HAP-1 (cell line): ENCODE results near the gene CDK6.
"Not testable (repeated sequence)": the region's sequence is repeated elsewhere in the genome, so short reads cannot be mapped to it uniquely, and the experiment has no call there.

Source experiments
- DNase-seq, 2 experiments: peaks; one replicate each; pipeline ENCODE4 v3.0.0-alpha.2; 2016 to 2020; ENCODE audit warnings: low spot score in 2 of 2
- H3K27me3 ChIP-seq: fragments of 250-450 bp; sonication (Bioruptor Pico); 2 replicates; pipeline ENCODE4 v1.5.1; 2020; ENCODE audit warnings: low read depth, mild to moderate bottlenecking, moderate library complexity
- H3K36me3 ChIP-seq: fragments of 250-450 bp; sonication (Bioruptor Pico); replicated peaks from 2 replicates; pipeline ENCODE4 v1.5.1; 2020; ENCODE audit warnings: mild to moderate bottlenecking
- H3K4me1 ChIP-seq: fragments of 250-450 bp; sonication (Bioruptor Pico); 2 replicates; pipeline ENCODE4 v1.5.1; 2020; ENCODE audit warnings: mild to moderate bottlenecking
- H3K4me3 ChIP-seq: fragments of 250-450 bp; sonication (Bioruptor Pico); 2 replicates; pipeline ENCODE4 v1.5.1; 2020; ENCODE audit warnings: mild to moderate bottlenecking, moderate library complexity
- H3K9me3 ChIP-seq: fragments of 250-450 bp; sonication (Bioruptor Pico); 2 replicates; pipeline ENCODE4 v1.5.1; 2020; ENCODE audit warnings: mild to moderate bottlenecking, moderate library complexity
- in situ Hi-C: fragments of 300-500 bp; cut with MboI; formaldehyde crosslinking; loops from 3 replicates; pipeline ENCODE4 v1.14.3; 2020; ENCODE audit warnings: low sequenced_read_pairs, inconsistent platforms, mixed read lengths

The CDK6 gene

DNA sequence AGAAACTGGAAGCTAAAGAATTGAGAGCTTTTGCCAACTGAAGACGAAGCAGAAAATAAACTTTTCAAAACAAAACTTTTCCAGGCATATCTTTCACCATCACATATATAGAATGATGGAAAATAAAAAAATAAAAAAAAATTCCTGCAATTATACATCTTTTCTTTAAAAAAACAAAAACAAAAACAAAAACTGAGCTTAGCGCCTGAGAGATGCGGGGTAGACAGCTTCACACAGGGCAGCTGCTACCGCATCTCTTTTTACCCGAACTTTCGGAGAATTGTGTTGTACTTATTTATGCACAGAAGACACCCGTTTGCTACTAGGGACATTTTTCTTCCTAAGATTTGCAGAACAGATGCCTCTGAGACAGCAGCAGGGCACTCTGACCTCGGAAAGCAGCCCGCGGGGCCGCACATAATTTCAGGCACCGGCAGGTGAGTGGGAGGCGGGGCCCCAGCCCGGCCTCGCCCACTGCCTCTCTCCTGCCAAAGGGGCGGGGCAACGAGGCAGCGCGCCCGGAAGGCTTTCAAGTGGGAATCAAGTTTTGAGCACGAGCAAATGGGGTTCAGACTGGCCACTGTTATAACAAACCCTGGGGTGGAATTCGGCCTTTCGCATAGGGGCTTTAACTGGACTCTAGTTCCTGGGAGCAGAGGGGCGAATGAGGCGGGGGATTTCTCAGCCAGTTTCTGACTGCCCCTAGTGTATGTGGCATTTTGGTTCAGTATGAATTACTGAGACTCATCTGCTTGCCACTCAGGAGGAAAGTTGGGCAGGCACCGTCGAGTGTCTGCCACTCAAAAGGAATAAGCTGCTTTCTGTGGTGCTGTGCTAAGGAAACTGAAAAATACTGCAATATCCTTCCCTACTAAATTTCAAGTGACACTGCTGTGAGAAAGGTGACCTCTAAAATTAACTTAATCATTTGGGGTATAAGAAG is 227.7 kb downstream of the CDK6 start:
- H3K4me1 ChIP-seq = no peaks in the 10 kb centered on the region
- H3K36me3 ChIP-seq = no peaks in the 10 kb centered on the region
- no peaks in the 10 kb centered on the region for H3K27me3 ChIP-seq
- in situ Hi-C loops = no loop called here
- H3K9me3 ChIP-seq = no peaks in the 10 kb centered on the region
- no peak overlapping the region for H3K4me3 ChIP-seq
- no peak for DNase-seq

DNA sequence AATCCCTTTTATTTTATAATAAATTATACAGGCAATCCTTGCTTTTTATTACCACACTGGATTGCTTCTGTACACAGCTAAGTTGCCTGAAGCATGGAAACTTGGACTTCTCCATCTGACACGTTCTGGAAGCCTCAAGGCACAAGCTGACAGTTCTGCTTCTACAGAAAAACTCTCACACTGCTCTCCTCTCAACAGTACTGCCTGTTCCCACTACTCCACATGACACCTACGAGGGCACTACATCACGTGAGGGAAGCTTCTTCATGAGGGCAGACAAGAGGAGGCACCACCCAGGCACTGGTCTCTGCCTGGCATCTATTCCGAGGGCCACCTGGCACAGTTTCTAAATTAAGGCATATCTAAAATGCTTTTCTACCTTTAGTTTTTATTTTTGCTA is 229.4 kb downstream of the CDK6 start:
- no peaks in the 10 kb centered on the region for H3K4me1 ChIP-seq
- no peaks in the 10 kb centered on the region for H3K27me3 ChIP-seq
- H3K9me3 ChIP-seq = no peaks in the 10 kb centered on the region
- DNase-seq = no peak
- no peak overlapping the region for H3K4me3 ChIP-seq
- H3K36me3 ChIP-seq = no peaks in the 10 kb centered on the region
- in situ Hi-C loops = no loop called here

DNA sequence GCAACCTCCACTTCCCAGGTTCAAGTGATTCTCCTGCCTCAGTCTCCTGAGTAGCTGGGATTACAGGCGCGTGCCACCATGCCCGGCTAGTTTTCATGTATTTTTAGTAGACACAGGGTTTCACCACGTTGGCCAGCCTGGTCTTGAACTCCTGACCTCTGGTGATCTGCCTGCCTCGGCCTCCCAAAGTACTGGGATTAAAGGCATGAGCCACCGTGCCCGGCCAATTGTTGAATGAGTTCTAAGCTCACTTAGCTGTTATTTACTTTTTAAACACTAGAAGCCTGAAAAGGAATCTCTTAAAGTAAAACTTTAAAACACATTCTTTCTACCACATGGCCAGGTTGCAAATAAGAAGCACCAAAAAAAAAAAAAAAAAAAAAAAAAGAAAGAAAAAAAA is 231.9 kb downstream of the CDK6 start:
- H3K4me1 ChIP-seq, in situ Hi-C loops, H3K36me3 ChIP-seq: not testable (repeated sequence)

DNA sequence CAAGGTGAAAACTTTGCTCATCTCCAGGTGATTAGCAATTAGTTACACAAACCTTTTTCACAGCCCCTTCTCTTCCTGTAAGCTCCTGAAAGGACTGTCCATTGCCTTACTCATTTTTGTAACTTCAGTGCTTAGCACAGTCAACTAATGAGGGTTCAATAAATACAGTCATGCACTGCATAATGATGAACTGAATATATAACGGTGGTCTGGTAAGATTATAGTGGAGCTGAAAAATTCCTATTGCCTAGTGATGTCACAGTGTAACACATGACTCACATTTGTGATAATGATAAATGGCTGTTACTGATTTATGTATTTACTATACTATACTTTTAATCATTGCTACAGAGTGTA is 233.3 kb downstream of the CDK6 start:
- peaks cover 3% of the 10 kb centered on the region; the same call in 1 of the 2 replicates for H3K27me3 ChIP-seq
- H3K4me3 ChIP-seq = no peak overlapping the region
- H3K4me1 ChIP-seq = no peaks in the 10 kb centered on the region
- no peak for DNase-seq
- in situ Hi-C loops = no loop called here
- no peaks in the 10 kb centered on the region for H3K36me3 ChIP-seq
- H3K9me3 ChIP-seq = no peaks in the 10 kb centered on the region

More for the DNA sequence above, 231.9 kb downstream of the CDK6 start:
- DNase-seq, H3K4me3 ChIP-seq, H3K9me3 ChIP-seq, H3K27me3 ChIP-seq: not testable (repeated sequence)

DNA sequence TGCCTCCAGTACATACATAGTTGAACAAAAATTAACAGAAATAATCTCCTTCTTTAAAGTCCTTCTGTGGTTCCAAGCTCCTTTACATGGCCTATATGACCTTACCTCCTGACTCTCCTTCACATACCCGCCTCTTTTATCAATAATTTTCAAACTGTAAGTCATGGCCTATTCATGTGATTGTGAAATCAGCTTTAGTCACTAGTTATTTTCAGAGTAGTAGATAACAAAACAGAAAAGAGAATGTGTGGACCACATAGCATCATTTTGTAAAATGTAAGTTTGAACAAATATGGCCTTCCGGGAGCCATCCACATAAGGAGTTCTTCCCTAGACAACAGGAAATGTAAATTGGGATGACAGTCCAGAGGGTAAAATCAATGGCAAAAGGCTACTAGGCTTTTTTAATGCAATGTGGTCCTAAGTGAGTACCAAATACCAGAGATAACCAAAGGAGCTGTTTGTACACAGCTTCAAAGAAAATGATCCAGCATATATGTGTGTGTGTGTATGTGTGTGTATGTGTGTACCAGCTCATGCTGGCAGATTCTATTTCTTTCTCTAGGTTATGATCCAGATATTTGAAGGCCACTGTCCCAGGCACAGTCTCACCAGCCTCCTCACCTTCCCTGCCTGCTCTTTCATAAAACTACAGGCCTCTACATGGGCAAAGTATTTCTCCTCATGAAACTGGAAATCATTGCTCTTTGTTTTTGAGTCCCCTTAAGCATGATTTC is 233.9 kb downstream of the CDK6 start:
- H3K4me1 ChIP-seq = no peaks in the 10 kb centered on the region
- in situ Hi-C loops = no loop called here

DNA sequence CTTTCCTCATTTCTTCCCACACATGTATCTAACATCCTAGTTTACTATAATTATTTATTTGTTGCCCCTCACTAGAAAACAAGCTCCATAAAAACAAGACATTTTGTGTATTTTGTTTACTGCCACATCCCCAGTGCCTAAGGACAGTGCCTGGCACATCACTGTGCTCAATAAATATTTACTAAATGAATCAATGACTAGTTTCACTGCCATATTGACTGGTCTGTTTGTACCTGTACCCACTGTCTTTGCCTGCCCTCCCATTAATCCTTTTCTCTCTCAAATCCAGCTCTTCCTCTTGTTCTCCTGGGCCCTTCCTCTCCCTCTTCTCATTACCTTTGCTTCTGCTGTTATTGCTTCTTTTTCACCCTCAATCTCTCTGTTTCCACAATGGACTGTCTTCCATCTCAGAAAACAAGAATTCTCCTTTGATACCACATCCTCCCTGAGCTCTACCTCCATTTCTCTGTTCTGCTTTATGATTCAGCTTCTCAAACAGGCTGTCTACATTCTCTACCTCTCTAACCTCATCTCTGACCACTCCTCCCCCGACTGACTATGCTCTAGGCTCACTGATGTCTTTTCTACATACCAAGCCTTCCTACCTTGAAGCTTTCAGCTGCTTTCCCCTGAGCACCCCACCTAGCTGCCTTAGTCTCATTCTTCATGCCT is 237.9 kb downstream of the CDK6 start:
- Histone ChIP-seq H3K4me3 (no peak overlapping the region), H3K36me3 (no peaks in the 10 kb centered on the region), H3K9me3 (no peaks in the 10 kb centered on the region), H3K4me1 (no peaks in the 10 kb centered on the region), H3K27me3 (peaks cover 6% of the 10 kb centered on the region)
- no peak for DNase-seq
- in situ Hi-C loops = no loop called here

More for the DNA sequence above, 233.9 kb downstream of the CDK6 start:
- no peaks in the 10 kb centered on the region for H3K36me3 ChIP-seq
- H3K9me3 ChIP-seq = no peaks in the 10 kb centered on the region
- no peak for DNase-seq
- H3K27me3 ChIP-seq = peaks cover 6% of the 10 kb centered on the region
- H3K4me3 ChIP-seq = no peak overlapping the region

DNA sequence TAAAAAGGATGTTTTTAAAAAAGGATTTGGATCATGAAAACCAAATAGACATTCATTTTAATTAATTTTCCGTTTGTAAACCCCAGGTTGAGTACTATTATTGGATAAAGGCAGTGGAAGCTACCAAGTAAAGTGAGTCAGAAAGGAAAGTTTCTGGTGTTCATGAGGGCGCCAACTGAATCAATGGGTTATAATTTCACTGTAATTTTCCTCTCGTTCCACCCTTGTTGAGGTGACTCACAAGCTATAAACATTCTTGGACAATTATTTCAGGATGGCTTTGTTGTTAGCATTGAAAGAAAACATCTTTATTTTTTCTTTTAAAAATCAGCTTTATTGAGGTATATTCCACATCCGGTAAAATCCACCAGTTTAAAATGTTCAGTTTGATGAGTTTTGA is 241.1 kb downstream of the CDK6 start:
- in situ Hi-C loops = no loop called here
- Histone ChIP-seq H3K4me1 (no peaks in the 10 kb centered on the region), H3K36me3 (no peaks in the 10 kb centered on the region), H3K4me3 (no peak overlapping the region), H3K27me3 (peaks cover 6% of the 10 kb centered on the region), H3K9me3 (no peaks in the 10 kb centered on the region)
- DNase-seq = no peak

DNA sequence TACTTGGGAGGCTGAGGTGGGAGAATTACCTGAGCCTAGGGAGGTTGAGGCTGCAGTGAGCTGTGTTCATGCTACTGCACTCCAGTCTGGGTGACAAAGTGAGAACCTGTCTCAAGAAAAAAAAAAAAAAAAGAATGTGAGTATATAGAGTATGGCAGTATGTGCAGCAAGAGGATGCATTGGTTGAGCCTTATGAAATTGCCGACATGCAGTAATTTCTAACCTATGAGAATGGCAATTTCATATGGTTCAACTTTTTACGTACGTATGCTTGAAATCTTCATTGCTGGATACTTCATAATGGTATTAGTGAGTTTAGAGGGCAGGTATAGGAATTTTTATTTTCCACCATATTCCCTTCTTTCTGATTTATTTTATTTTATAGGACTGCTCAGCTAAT is 241.6 kb downstream of the CDK6 start:
- no peaks in the 10 kb centered on the region for H3K9me3 ChIP-seq
- in situ Hi-C loops = no loop called here
- DNase-seq = no peak
- H3K4me3 ChIP-seq = no peak overlapping the region
- H3K4me1 ChIP-seq = no peaks in the 10 kb centered on the region
- peaks cover 6% of the 10 kb centered on the region for H3K27me3 ChIP-seq
- no peaks in the 10 kb centered on the region for H3K36me3 ChIP-seq

DNA sequence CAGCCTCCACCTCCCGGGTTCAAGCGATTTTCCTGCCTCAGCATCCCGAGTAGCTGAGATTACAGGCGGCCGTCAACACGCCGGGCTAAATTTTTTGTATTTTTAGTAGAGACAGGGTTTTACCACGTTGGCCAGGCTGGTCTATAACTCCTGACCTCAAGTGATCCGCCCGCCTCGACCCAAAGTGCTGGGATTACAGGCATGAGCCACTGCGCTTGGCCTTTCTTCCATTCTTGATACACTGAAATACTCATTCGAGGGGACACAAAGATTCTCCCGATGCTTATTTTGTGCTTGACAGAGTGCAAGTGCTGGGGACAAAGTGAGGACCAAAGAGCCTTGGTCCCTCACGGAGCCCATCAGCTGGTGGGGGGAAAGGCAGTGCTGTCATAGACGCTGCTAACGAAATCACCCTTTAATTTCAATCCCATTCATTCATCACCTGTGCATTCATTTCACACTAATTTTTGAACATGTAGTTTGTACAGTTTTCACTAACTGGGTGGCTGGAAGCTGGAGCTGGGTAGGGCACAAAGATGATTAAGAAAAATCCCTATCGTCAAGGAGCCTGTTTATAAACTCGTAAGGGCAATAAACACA is 245.6 kb downstream of the CDK6 start:
- no peak for DNase-seq
- peak overlapping the region; percentile 96 for H3K4me3 ChIP-seq
- H3K27me3 ChIP-seq = no peaks in the 10 kb centered on the region
- in situ Hi-C loops = no loop called here
- H3K9me3 ChIP-seq = no peaks in the 10 kb centered on the region
- H3K4me1 ChIP-seq = peaks cover 9% of the 10 kb centered on the region
- H3K36me3 ChIP-seq = no peaks in the 10 kb centered on the region

DNA sequence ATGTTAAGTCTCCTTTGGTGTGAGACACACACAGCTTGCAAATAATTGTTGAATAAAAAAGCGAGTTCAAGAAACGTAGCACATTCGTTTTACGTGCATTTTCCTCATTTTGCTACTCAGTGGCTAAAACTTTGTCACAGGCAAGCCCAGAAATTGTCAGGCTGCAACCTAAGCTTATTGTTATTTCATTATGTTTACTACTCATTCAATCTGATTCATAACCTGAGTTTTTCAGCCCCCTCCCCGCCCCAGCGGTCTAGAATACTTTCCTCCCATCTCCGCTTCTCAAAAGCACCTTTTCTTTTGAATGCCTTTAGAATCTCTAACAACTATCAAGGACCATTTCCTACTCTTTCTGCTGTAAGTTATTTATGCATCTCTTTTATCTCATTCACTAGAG is 247.3 kb downstream of the CDK6 start:
- Histone ChIP-seq H3K27me3 (no peaks in the 10 kb centered on the region), H3K4me3 (peak overlapping the region; percentile 96), H3K9me3 (no peaks in the 10 kb centered on the region), H3K36me3 (no peaks in the 10 kb centered on the region), H3K4me1 (peaks cover 10% of the 10 kb centered on the region)
- DNase-seq = no peak
- in situ Hi-C loops = no loop called here

DNA sequence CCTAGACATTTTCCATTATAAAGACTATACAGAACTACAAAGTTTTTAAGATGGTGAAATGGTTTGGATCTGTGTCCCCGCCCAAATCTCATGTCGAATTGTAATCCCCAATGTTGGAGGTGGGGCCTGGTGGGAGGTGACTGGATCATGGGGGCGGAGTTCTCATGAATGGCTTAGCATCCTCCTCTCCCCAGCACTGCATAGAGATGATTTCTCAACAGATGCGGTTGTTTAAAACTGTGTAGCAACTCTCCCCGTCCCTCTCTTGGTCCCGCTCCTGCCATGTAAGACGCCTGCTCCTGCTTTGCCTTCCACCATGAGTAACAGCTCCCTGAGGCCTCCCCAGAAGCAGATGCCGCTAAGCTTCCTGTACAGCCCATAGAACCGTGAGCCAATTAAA is 247.8 kb downstream of the CDK6 start:
- in situ Hi-C loops = no loop called here
- H3K27me3 ChIP-seq = no peaks in the 10 kb centered on the region
- peaks cover 10% of the 10 kb centered on the region for H3K4me1 ChIP-seq
- H3K9me3 ChIP-seq = no peaks in the 10 kb centered on the region
- no peaks in the 10 kb centered on the region for H3K36me3 ChIP-seq
- DNase-seq = peak in 1 of 2 experiments; percentile 64
- peak overlapping the region; percentile 96 for H3K4me3 ChIP-seq

DNA sequence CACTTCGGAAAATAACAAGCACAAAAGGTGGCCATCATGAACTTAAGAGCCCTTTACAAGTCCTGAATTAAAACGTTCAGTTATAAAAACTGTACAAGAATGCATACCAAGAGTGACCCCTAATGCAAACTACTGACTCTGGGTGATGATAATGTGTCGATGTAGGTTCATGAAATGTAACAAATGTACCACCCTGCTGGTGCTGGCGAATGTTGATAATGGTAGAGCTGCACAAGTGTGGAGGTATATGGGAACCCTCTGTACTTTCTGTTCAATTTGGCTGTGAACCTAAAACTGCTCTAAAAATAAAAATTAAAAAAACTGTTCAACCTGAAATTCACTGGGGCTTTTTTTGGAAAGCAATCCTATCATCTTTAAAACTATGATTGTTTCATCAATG is 249.5 kb downstream of the CDK6 start:
- in situ Hi-C loops = no loop called here
- no peak for DNase-seq
- Histone ChIP-seq H3K4me1 (peaks cover 10% of the 10 kb centered on the region), H3K36me3 (no peaks in the 10 kb centered on the region), H3K27me3 (no peaks in the 10 kb centered on the region), H3K9me3 (no peaks in the 10 kb centered on the region), H3K4me3 (no peak overlapping the region)

DNA sequence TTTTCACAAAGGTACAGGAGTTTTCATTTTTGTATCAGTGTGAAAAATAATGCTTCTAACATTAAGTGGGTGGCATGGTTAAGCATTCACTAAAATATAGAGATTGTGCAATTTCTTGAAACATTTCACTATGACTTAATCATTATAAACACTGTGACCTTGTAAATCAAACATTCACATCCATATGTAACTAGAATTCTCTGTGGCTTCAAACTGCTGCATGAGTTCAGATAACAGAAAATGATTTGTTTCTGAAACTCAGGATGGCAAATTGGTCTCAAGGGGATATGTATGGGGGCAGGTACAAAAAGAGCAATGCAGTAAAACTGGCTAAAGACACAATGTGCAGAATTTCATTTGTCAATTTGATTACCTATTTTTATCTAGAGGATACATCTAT is 250.0 kb downstream of the CDK6 start:
- peaks cover 10% of the 10 kb centered on the region for H3K4me1 ChIP-seq
- no peaks in the 10 kb centered on the region for H3K9me3 ChIP-seq
- in situ Hi-C loops = no loop called here
- H3K4me3 ChIP-seq = no peak overlapping the region
- no peaks in the 10 kb centered on the region for H3K36me3 ChIP-seq
- H3K27me3 ChIP-seq = no peaks in the 10 kb centered on the region
- DNase-seq = no peak
